NCI-H1092 treated with DMSO at 0.1 percent for 48 hours (cell line): ENCODE measurements around the gene CNOT4.
A peak's percentile ranks its signal among the peaks of the same experiment; 100 is the strongest.
"Not testable (repeated sequence)": the region's sequence is repeated elsewhere in the genome, so short reads cannot be mapped to it uniquely, and the experiment has no call there.

ENCODE experiments used
- DNase-seq: peaks from one replicate; lab custom pipeline; 2025; lab: John Stamatoyannopoulos, UW

Gene CNOT4

GRCh38 chr7:135454060-135454459, 55.8 kb downstream of the CNOT4 start:
- no peak for DNase-seq

GRCh38 chr7:135449436-135449835, 60.5 kb downstream of the CNOT4 start:
- no peak for DNase-seq

GRCh38 chr7:135448753-135449152, 61.1 kb downstream of the CNOT4 start:
- DNase-seq, result no peak

- peak; percentile 38 for DNase-seq
Observed at GRCh38 chr7:135447748-135448147, 62.2 kb downstream of the CNOT4 start.

- DNase-seq, result no peak
Observed at GRCh38 chr7:135445690-135446089, 64.2 kb downstream of the CNOT4 start.

GRCh38 chr7:135445266-135445665, 64.6 kb downstream of the CNOT4 start:
- not testable (repeated sequence) for DNase-seq

GRCh38 chr7:135441791-135442190, 68.1 kb downstream of the CNOT4 start:
- DNase-seq, result no peak

GRCh38 chr7:135434047-135434446, 75.9 kb downstream of the CNOT4 start:
- no peak for DNase-seq

GRCh38 chr7:135430626-135431025, 79.3 kb downstream of the CNOT4 start:
- no peak for DNase-seq

GRCh38 chr7:135428879-135429278, 81.0 kb downstream of the CNOT4 start:
- DNase-seq, result no peak

GRCh38 chr7:135428011-135428410, 81.9 kb downstream of the CNOT4 start:
- no peak for DNase-seq

GRCh38 chr7:135427166-135427565, 82.7 kb downstream of the CNOT4 start:
- no peak for DNase-seq

- DNase-seq, result no peak
Observed at GRCh38 chr7:135425036-135425435, 84.9 kb downstream of the CNOT4 start.

- DNase-seq, result no peak
Observed at GRCh38 chr7:135420786-135421185, 89.1 kb downstream of the CNOT4 start.

- DNase-seq, result no peak
Observed at GRCh38 chr7:135416431-135416830, 93.5 kb downstream of the CNOT4 start.

- peak; percentile 37 for DNase-seq
Observed at GRCh38 chr7:135414850-135415439, 95.0 kb downstream of the CNOT4 start.

GRCh38 chr7:135414208-135414607, 95.7 kb downstream of the CNOT4 start:
- no peak for DNase-seq

GRCh38 chr7:135411098-135411497, 98.8 kb downstream of the CNOT4 start:
- no peak for DNase-seq

GRCh38 chr7:135410543-135410942, 99.4 kb downstream of the CNOT4 start:
- DNase-seq, result no peak

- DNase-seq, result no peak
Observed at GRCh38 chr7:135409845-135410542, 99.9 kb downstream of the CNOT4 start.

- no peak for DNase-seq
Observed at GRCh38 chr7:135407884-135408283, 102.0 kb downstream of the CNOT4 start.

GRCh38 chr7:135406918-135407317, 103.0 kb downstream of the CNOT4 start:
- DNase-seq, result no peak

GRCh38 chr7:135405969-135406368, 103.9 kb downstream of the CNOT4 start:
- DNase-seq, result no peak

GRCh38 chr7:135403302-135403701, 106.6 kb downstream of the CNOT4 start:
- no peak for DNase-seq
